Activated CD4-positive, alpha-beta T cell treated with anti-CD3 and anti-CD28 coated beads, Interleukin-2, amount 10 ng/mL, durations not matched to agents 7 days and 5 days (primary cell): ENCODE measurements around the gene NCOA5. TPM values are rescaled to one million over a fixed set of nuclear protein-coding genes. Genes with fewer than 3 reads are reported as not detected.

Source experiments
- CTCF ChIA-PET: fragments of 350-600 bp; sonication (Branson Sonifier 250); formaldehyde crosslinking; loops from one replicate; lab custom pipeline; 2021; ENCODE audit warnings: antibody characterized with exemption; lab: Charles Lee
- POLR2A ChIA-PET: fragments of 350-600 bp; sonication (Branson Sonifier 250); formaldehyde crosslinking; loops from one replicate; lab custom pipeline; 2021; ENCODE audit warnings: antibody characterized with exemption; lab: Charles Lee
- DNase-seq: peaks from one replicate; pipeline ENCODE4 v3.0.0-alpha.2; 2020
- H3K27ac Mint-ChIP-seq: one replicate; pipeline ENCODE4 v1.8.0; 2021; ENCODE audit warnings: mild to moderate bottlenecking, moderate library complexity, mixed read lengths
- H3K27me3 Mint-ChIP-seq: one replicate; pipeline ENCODE4 v1.8.0; 2021; ENCODE audit warnings: mixed read lengths
- H3K36me3 Mint-ChIP-seq: one replicate; pipeline ENCODE4 v1.8.0; 2021; ENCODE audit warnings: low read depth, mixed read lengths
- H3K4me1 Mint-ChIP-seq: one replicate; pipeline ENCODE4 v1.8.0; 2021; ENCODE audit warnings: mixed read lengths
- H3K4me3 Mint-ChIP-seq: one replicate; pipeline ENCODE4 v1.8.0; 2021; ENCODE audit warnings: mild to moderate bottlenecking, moderate library complexity, mixed read lengths
- H3K9me3 Mint-ChIP-seq: one replicate; pipeline ENCODE4 v1.8.0; 2021; ENCODE audit warnings: mixed read lengths
- total RNA-seq, 2 experiments: library from RNA; stranded (reverse); gene quantifications; one replicate each; pipeline ENCODE4 v1.2.3, GENCODE V29; 2021

The NCOA5 gene
- total RNA-seq: 10 to 100 TPM; 30.9 to 35.0 TPM

GRCh38 chr20:46089417-46090388 lies at the start of gene NCOA5:
NCOA5 (minus strand) TSS chr20:46089962; CDS start chr20:46079424, 10,538 bp downstream.
- CTCF ChIA-PET: interaction anchor here (1.0 to 1.2 kb wide), 2 partner anchors 25 to 31 kb away, joined by 3 to 4 read pairs; no protein-coding TSS in a partner anchor
- Mint-ChIP-seq H3K4me1 (peaks cover 47% of the 10 kb centered on the region), H3K4me3 (peak within 1 kb of the TSS; percentile 88), H3K36me3 (peaks cover 3% of the 10 kb centered on the region), H3K27me3 (no peaks in the 10 kb centered on the region), H3K27ac (peak within 1 kb of the TSS; percentile 92), H3K9me3 (no peaks in the 10 kb centered on the region)
- peak; percentile 94 for DNase-seq
- POLR2A ChIA-PET: no interaction called here

- DNase-seq: no peak
- CTCF ChIA-PET: no interaction called here
- Mint-ChIP-seq H3K9me3 (no peaks in the 10 kb centered on the region), H3K4me1 (no peaks in the 10 kb centered on the region), H3K4me3 (no peak overlapping the region), H3K27me3 (peaks cover 21% of the 10 kb centered on the region), H3K27ac (no peak overlapping the region), H3K36me3 (no peaks in the 10 kb centered on the region)
- POLR2A ChIA-PET: no interaction called here
Observed at GRCh38 chr20:46139266-46139889, 49.6 kb upstream of the NCOA5 start.

GRCh38 chr20:46137816-46138215 lies 48.1 kb upstream of the NCOA5 start:
- no peaks in the 10 kb centered on the region for H3K36me3 Mint-ChIP-seq
- DNase-seq: no peak
- no peak overlapping the region for H3K4me3 Mint-ChIP-seq
- no peak overlapping the region for H3K27ac Mint-ChIP-seq
- H3K9me3 Mint-ChIP-seq: no peaks in the 10 kb centered on the region
- POLR2A ChIA-PET: no interaction called here
- no peaks in the 10 kb centered on the region for H3K4me1 Mint-ChIP-seq
- CTCF ChIA-PET: no interaction called here
- H3K27me3 Mint-ChIP-seq: peaks cover 16% of the 10 kb centered on the region

GRCh38 chr20:46135856-46136633 lies 46.3 kb upstream of the NCOA5 start:
- Mint-ChIP-seq H3K4me3 (no peak overlapping the region), H3K9me3 (no peaks in the 10 kb centered on the region), H3K27ac (no peak overlapping the region), H3K27me3 (peaks cover 16% of the 10 kb centered on the region), H3K36me3 (no peaks in the 10 kb centered on the region), H3K4me1 (no peaks in the 10 kb centered on the region)
- POLR2A ChIA-PET: no interaction called here
- CTCF ChIA-PET: interaction anchor here (0.6 to 0.7 kb wide), 2 partner anchors 14 to 64 kb away, joined by 3 to 4 read pairs; no protein-coding TSS in a partner anchor
- no peak for DNase-seq

- H3K27me3 Mint-ChIP-seq: peaks cover 26% of the 10 kb centered on the region
- no peaks in the 10 kb centered on the region for H3K36me3 Mint-ChIP-seq
- H3K9me3 Mint-ChIP-seq: no peaks in the 10 kb centered on the region
- H3K4me1 Mint-ChIP-seq: no peaks in the 10 kb centered on the region
- ChIA-PET CTCF (no interaction called here), POLR2A (no interaction called here)
- no peak for DNase-seq
- H3K27ac Mint-ChIP-seq: no peak overlapping the region
- H3K4me3 Mint-ChIP-seq: no peak overlapping the region
Observed at GRCh38 chr20:46134716-46135115, 45.0 kb upstream of the NCOA5 start.

- Mint-ChIP-seq H3K4me1 (no peaks in the 10 kb centered on the region), H3K4me3 (no peak overlapping the region), H3K36me3 (no peaks in the 10 kb centered on the region), H3K27me3 (peaks cover 29% of the 10 kb centered on the region), H3K27ac (no peak overlapping the region), H3K9me3 (no peaks in the 10 kb centered on the region)
- DNase-seq: no peak
- CTCF ChIA-PET: no interaction called here
- POLR2A ChIA-PET: no interaction called here
Observed at GRCh38 chr20:46133886-46134654, 44.3 kb upstream of the NCOA5 start.

GRCh38 chr20:46132705-46133120 lies 43.0 kb upstream of the NCOA5 start:
- no peak overlapping the region for H3K27ac Mint-ChIP-seq
- no peaks in the 10 kb centered on the region for H3K9me3 Mint-ChIP-seq
- no peaks in the 10 kb centered on the region for H3K36me3 Mint-ChIP-seq
- no peaks in the 10 kb centered on the region for H3K4me1 Mint-ChIP-seq
- peaks cover 33% of the 10 kb centered on the region for H3K27me3 Mint-ChIP-seq
- no peak overlapping the region for H3K4me3 Mint-ChIP-seq
- ChIA-PET POLR2A (no interaction called here), CTCF (interaction anchor here (0.6 to 1.5 kb wide), 5 partner anchors 12 to 771 kb away, joined by 3 to 4 read pairs (median 3); no protein-coding TSS in a partner anchor)
- DNase-seq: peak; percentile 54

GRCh38 chr20:46131396-46131795 lies 41.6 kb upstream of the NCOA5 start:
- no peak overlapping the region for H3K27ac Mint-ChIP-seq
- peaks cover 33% of the 10 kb centered on the region for H3K27me3 Mint-ChIP-seq
- no peak for DNase-seq
- no peaks in the 10 kb centered on the region for H3K36me3 Mint-ChIP-seq
- H3K4me1 Mint-ChIP-seq: no peaks in the 10 kb centered on the region
- H3K4me3 Mint-ChIP-seq: no peak overlapping the region
- ChIA-PET CTCF (interaction anchor here (0.5 kb wide), 1 partner anchor 201 kb away, joined by 3 read pairs; no protein-coding TSS in a partner anchor), POLR2A (no interaction called here)
- H3K9me3 Mint-ChIP-seq: no peaks in the 10 kb centered on the region

GRCh38 chr20:46130534-46130933 lies 40.8 kb upstream of the NCOA5 start:
- no peaks in the 10 kb centered on the region for H3K9me3 Mint-ChIP-seq
- ChIA-PET POLR2A (no interaction called here), CTCF (no interaction called here)
- H3K27ac Mint-ChIP-seq: no peak overlapping the region
- peaks cover 29% of the 10 kb centered on the region for H3K27me3 Mint-ChIP-seq
- no peak for DNase-seq
- no peaks in the 10 kb centered on the region for H3K36me3 Mint-ChIP-seq
- H3K4me3 Mint-ChIP-seq: no peak overlapping the region
- no peaks in the 10 kb centered on the region for H3K4me1 Mint-ChIP-seq

- CTCF ChIA-PET: no interaction called here
Observed at GRCh38 chr20:46129955-46130481, 40.3 kb upstream of the NCOA5 start.

GRCh38 chr20:46128310-46129151 lies 38.8 kb upstream of the NCOA5 start:
- no peaks in the 10 kb centered on the region for H3K36me3 Mint-ChIP-seq
- ChIA-PET CTCF (interaction anchor here (0.9 kb wide), 1 partner anchor 103 kb away, joined by 3 read pairs; no protein-coding TSS in a partner anchor), POLR2A (no interaction called here)
- H3K4me1 Mint-ChIP-seq: no peaks in the 10 kb centered on the region
- no peak overlapping the region for H3K27ac Mint-ChIP-seq
- no peak overlapping the region for H3K4me3 Mint-ChIP-seq
- peaks cover 29% of the 10 kb centered on the region for H3K27me3 Mint-ChIP-seq
- H3K9me3 Mint-ChIP-seq: no peaks in the 10 kb centered on the region
- DNase-seq: no peak

More at GRCh38 chr20:46129955-46130481, 40.3 kb upstream of the NCOA5 start:
- Mint-ChIP-seq H3K4me3 (no peak overlapping the region), H3K9me3 (no peaks in the 10 kb centered on the region), H3K36me3 (no peaks in the 10 kb centered on the region), H3K27me3 (peaks cover 29% of the 10 kb centered on the region), H3K4me1 (no peaks in the 10 kb centered on the region), H3K27ac (no peak overlapping the region)
- no peak for DNase-seq
- POLR2A ChIA-PET: no interaction called here
